Choroid plexus epithelial cell (primary cell): Measurements from ENCODE around the gene AHRR.

Source experiments
- DNase-seq: peaks from one replicate; pipeline ENCODE4 v3.0.0-alpha.2; 2010; ENCODE audit warnings: low read depth
- H3K4me3 ChIP-seq: 2 replicates; pipeline ENCODE4 v1.5.1; 2011; ENCODE audit warnings: low read depth, mild to moderate bottlenecking, control low read depth, low read length, moderate library complexity
- TF ChIP-seq, protein P1 (sequence below): conservative IDR thresholded peaks from 2 replicates; pipeline ENCODE4 v1.5.1; 2011; ENCODE audit warnings: low read depth, mild to moderate bottlenecking, control low read depth, inconsistent platforms, low read length, moderate library complexity

The AHRR gene

DNA sequence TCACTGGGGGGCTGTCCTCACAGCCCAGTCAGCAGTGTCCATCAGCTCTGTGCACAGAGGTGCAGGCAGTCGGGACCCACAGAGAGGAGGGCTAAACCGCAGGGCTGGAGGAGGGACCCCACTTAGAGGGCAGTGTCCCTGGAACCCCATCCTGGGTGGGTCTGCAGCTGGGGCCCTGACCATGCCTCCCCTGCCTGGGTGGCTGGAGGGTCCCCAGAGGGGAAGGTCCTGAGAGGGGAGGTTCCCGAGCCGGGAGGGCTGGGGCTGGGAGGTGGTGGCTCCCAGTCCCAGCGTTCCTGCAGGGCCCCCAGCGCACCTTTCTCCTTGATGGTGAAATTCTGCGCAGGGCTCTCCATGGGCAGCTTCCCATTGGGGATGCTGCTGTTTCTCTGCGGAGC lies 154.2 kb downstream of the AHRR start:
- DNase-seq, result no peak
- no peak overlapping the region for H3K4me3 ChIP-seq
- TF ChIP-seq, protein P1, sequence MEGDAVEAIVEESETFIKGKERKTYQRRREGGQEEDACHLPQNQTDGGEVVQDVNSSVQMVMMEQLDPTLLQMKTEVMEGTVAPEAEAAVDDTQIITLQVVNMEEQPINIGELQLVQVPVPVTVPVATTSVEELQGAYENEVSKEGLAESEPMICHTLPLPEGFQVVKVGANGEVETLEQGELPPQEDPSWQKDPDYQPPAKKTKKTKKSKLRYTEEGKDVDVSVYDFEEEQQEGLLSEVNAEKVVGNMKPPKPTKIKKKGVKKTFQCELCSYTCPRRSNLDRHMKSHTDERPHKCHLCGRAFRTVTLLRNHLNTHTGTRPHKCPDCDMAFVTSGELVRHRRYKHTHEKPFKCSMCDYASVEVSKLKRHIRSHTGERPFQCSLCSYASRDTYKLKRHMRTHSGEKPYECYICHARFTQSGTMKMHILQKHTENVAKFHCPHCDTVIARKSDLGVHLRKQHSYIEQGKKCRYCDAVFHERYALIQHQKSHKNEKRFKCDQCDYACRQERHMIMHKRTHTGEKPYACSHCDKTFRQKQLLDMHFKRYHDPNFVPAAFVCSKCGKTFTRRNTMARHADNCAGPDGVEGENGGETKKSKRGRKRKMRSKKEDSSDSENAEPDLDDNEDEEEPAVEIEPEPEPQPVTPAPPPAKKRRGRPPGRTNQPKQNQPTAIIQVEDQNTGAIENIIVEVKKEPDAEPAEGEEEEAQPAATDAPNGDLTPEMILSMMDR, result no peak

DNA sequence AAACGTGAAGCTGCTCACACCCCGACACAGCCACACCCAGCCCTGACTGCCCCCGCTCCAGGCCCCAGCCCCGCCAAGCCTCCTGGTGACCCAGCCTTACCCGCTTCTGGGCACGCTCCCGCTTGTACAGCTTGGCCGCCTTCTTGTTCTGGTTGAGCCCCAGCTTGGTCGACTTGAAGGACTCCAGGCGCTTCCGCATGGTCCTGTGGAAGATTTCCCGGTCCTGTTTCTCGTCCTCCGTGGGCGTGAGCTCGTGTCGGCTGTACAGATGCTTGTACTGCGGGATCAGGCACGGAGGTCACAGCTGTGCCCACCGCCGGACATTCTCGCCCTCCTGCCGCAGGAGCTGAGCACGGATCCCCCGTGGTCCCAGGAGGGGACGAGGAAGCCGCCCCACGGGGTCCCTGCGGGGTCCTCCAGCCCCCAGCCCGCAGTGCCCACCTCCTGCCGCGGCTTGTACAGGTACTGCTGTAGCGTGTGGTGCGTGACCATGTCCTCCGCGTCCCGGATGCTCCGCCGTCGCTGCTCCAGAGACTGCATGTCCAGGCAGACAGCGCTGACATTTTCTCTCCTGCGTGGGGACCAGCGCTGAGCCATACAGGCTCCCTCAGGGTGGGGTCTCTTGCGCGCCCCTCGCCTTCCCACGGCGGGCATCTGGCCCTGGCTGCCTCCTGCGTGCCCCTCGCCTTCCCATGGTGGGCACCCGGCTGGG lies 154.7 kb downstream of the AHRR start:
- H3K4me3 ChIP-seq, result no peak overlapping the region
- no peak for DNase-seq
- TF ChIP-seq, protein P1, result no peak

DNA sequence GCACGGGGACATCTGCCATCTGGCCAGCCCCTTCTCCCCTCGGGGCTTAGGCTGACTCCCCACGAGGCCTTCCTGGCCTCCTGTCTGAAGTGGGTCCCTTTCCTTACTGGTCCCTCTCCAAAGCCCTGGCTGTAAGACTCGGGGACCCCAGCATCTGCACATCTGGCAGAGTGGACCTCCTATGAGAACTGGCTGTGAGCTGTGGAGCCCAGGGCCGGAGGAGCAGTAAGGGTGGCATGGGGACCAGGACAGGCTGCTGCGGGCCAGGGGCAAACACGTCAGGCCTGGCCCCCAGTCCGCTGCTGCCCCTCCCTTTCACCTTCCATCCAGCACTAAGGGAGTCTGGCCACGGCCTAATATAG lies 155.3 kb downstream of the AHRR start:
- TF ChIP-seq, protein P1, result no peak
- no peak for DNase-seq
- no peak overlapping the region for H3K4me3 ChIP-seq

DNA sequence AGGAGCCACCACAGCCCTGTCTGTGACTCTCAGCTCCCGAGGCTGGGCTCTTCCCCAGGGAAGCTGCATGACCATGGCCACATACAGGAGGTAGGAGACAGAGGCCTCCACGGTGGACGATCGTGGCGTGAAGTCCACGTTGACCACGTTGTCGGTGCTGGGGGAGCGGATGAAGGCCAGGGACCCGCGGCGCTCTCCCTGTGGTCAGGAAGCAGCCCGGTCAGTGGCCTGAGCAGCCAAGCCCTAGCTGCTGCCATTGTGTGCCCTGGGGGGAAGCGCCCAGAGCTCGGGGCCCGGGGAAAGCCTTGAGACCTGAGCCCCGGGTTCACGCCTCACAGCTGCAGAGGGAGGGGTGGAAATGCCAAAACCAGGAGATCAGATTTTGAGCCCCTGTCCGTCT lies 155.7 kb downstream of the AHRR start:
- DNase-seq, result no peak
- no peak overlapping the region for H3K4me3 ChIP-seq
- TF ChIP-seq, protein P1, result no peak

DNA sequence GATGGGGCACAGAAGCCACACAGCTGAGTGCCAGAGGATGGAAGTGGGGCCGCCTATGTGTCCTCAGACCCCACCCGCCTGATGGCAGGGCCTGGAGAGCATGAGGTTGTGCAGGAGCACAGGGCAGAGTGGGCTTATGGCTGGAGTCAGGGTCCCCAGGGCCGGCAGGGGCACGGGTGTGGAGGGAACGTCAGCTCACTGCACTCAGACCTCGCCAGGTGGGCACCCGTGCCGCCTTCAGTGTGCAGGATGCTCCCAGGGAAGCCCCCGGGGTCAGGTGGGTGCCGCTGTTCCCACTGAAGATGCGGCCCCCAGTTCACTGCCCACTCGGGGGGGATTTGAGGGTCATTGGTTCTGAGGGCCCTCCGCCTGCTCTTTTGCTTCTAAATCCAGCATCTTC lies 156.4 kb downstream of the AHRR start:
- no peak for DNase-seq
- TF ChIP-seq, protein P1, result no peak
- no peak overlapping the region for H3K4me3 ChIP-seq

DNA sequence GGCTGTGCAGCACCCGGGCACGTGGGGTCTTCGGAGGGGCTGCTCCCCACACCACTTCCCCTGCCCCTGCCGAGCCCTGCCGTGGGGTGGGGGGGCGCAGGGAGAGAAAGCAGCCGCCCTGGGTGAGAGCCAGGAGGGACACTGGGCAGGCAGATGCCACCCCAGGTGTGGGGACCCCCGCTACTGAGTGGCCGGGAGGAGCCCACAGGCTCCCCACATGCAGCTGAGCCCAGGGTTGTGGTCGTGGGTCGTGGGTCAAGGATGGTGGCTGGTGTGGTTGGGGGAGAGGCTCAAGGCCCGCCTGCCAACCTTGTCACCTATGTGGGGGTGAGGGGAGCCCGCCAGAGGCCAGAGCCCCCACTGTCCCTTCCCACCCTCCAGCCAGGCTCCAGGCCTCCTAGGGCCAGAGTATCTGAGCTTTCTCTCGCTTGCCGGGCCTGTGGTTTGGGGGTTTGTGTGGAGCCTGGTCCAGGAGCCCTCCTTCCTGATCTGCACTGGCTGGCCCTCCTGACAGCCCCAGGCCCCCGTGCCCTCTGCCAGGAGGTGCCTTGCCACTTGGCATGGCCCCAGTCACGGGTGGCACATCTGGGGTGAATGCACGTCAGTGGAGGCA lies 157.0 kb downstream of the AHRR start:
- TF ChIP-seq, protein P1, result no peak
- DNase-seq, result no peak
- H3K4me3 ChIP-seq, result no peak overlapping the region

DNA sequence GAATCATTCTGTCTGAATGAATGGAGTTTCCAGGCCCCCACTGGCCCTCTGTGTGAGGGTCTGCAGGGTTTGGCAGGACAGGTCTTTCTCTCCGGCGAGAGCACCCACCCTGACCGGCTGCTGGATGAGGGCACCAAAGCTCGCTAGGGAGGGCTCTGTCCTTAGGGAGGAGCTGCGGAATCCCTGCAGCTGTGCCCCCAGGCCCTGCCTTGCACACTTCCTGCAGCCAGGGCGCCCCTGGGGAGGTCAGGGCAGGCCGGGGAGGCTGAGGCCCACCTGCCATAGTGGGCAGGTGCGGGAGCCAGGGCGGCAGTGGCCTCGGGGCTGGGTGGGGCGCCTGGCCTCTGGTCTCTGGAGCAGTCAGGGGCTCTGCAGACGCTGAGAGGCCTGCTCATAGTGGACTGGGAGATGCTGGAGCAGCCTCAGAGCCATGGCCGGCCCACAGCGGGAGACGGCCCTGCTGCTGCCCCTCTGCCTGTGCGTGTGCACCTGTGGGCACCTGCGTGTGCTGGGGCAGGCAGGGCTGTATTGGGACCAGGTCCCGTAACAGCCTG lies 157.5 kb downstream of the AHRR start:
- no peak overlapping the region for H3K4me3 ChIP-seq
- no peak for DNase-seq
- TF ChIP-seq, protein P1, result no peak
